Activated CD4-positive, alpha-beta T cell treated with anti-CD3 and anti-CD28 coated beads for 48 hours (primary cell): ENCODE measurements around the gene SORCS2.

Source experiments
- DNase-seq: peaks from one replicate; pipeline ENCODE4 v3.0.0-alpha.2; 2020

SORCS2 gene

DNA sequence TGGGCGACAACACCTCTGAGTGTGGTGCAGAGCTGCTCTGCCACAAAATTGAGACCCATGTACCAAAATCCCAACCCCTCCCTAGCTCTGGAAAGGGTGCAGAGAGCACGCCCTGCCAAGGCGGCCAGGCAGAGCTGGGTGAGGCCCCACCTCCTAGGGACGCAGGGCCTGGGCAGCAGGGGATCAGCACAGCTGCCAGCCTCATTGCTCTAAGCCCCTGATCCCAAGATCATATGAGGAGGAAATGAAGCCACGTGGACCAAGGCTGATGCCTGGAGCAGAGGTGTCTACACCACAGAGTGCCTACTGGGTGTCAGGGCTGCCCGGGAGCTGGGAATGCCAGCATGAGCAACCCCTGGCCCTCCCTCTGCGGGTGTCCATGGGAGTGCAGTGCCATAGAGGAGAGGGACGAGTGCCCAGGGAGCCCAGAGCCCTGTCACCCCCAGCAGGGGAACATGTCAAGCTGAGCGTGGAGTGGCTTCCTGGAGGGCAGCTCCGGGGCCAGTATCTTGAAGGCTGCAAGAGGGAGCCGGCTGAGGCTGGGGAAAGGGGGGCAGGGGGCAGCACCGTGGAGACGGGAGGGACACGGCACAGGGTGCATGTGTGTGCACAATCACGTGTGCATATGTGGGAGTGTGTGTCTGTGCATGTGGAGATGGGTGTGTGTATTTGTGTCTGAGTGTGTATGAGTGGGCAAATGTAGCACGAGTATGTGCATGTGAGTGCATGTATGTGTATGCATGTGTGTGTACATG, 306.3 kb downstream of the SORCS2 start:
- no peak for DNase-seq

DNA sequence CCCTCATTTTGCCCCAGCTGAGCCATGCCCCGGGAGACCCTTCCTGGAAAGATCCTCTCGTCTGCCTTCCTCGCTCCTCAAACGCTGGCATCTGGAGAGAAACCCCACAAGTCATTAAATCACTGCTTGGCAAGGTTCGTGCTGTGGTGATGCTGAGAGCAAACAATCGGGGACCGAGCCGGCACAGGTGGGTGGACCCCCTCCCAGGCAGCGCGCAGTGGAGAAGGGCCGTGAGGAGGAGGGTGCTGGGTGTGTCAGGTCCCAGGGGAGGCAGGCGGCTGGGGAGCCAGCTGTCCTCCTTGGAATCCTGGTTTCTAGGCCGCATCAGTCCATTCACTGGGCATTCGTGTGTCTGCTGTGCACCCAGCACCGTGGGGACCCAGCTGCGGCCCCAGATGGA, 307.3 kb downstream of the SORCS2 start:
- DNase-seq, result no peak

DNA sequence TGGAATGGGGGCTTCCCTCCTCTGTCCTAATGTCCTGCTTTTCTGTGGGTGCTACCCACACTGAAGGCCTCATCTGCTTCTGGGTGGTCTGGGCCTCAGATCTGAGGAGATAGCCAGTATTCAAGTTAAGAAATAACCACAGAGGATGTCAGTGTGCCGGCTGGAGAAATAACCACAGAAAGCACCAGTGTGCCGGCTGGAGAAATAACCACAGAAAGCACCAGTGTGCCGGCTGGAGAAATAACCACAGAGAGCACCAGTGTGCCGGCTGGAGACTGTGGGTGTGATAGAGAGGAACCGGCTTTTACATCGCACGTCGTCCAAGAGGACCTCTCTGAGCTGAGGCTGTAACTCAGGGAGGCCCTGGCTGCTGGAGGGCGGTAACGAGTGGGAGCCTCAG, 308.1 kb downstream of the SORCS2 start:
- DNase-seq, result no peak

DNA sequence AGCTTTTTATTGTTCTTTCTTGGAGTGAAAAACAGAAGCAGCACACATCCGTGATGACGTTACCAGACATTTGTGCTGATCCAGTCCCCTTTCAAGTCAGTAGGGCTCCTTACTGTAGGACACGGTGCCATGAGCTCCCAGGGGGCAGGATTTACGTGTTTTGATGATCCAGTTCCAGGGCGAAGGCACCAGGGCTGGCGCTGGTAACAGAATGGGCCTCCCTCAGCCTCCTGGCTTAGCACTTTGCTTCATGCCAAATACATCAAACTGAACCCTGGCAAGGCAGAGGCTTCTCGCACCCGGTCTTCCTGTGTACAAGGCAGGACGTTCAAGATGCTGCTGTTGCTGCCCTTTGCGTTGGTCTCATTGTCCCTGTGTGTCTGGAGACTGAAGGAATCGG, 309.0 kb downstream of the SORCS2 start:
- no peak for DNase-seq

DNA sequence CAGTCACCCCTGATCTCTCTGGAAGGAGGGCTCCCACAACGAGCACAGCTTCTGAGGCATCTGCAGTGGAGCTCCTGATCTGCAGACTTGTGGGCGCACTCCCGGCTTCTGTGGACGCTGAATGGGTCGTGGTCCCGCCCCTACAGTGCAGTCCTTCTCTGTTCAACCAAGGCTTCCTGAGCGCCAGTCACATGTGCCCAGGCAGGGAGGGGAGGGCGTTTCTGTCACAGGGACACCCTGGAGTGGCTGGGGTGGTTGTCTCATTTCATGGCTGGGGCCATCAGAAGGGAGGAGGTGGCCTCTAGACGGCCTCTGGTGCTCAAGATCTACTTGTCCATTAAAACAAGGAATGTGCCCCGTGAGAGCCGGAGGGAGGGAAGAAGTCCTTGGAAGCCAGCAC, 309.5 kb downstream of the SORCS2 start:
- DNase-seq, result no peak

DNA sequence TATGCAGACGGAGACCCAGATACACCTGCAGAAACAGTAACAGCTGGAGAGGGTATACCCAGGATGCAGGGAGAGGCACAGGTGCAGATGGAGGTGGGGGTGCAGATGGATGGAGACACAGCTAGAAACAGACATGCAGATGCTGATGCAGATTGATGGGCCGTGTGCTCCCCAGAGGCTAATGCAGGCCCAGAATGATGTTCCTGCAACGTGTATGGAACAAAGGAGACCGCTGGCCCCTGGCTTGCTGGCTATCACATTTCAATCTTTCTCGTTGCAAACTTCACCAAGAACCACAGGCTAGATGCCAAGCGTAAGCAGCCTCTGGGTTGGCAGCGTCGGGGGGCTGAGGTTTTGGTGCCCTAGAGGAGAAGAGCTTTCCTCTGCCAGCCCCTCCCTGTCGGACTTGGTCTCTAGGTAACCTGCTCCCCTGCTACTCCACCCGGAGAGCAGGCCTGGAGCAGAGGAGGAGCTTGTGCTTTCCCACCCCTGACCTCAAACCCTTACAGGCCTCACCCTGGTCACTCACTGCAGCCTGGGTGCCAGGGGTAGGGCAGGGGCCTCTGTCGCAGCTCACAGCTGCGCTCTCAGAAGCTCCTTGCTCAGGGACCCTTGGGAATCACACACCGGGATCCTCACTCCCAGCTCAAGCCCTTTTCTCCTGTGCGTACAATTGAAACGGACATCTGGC, 311.4 kb downstream of the SORCS2 start:
- no peak for DNase-seq

DNA sequence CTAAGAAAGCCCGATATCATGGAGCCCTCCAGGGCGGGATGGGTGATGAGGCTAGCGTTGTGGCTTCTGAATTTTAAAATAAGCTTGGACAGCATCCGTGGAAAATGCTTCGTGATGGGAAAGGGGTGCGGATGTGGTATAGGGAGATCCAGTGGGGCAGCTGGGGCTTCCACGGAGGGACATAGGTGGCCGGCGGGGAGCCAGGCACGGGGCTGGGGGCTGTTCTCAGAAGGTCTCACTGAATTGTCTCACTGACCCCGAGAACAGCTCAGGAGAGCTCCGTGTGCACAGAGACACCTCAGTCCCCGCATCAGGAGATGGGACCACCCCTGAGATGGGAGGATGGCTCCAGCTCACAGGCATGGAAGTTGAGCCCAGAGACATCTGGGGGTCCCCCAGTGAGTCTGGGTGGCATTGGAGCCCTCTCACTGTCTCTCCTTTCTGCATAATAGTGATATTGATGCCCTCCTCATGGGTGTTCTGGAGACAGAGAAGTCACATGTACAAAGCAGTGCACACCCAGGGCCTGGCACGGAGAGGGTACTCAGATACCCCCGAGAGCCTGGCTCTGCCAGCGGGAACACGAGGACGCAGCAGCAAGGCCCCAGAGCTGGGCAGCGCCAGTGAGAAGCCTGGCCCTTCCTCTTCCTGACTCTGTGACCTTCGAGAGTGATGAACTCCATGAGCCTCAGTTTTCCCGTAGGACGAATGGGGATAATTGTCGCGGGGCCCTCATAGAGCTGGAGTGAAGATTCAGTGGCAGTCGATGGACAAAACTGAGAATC, 313.0 kb downstream of the SORCS2 start:
- no peak for DNase-seq

DNA sequence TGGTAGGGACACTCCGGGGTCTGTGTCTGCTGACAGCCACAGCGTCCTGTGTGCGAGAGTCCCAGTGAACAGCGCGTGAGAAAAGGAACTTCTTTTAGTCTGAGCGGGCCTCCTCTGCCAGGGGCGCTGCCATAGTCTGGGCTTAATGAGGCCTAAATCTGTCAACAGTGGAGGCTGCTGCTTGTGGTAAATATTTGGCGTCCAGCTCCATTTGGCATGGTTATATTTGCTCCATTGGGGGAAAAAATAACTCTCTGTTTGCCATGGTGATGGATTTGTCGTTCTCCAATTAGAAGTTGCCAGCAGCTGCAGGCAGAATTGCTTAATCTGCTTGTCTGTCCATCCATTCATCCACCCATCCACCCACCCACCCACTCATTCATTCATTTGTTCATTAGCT, 313.8 kb downstream of the SORCS2 start:
- DNase-seq, result no peak

DNA sequence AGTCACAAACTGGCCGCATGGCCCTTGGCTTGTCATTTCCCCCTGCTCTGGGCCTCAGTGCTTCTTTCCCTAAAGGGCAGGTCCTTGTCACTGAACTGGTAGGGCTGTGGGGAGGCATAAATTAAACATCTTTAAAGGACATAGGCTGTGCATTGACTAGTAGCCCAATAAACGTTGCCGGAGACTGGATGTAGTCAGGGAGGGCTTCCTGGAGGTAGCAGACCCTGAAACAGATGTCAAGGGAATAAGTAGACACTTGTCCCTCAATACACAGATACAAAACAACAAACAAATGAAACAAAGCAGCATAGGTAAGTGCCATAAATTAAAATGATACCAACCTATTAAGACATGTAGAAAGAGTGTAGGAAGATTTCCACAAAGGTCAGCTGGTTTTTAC, 314.2 kb downstream of the SORCS2 start:
- DNase-seq, result no peak

DNA sequence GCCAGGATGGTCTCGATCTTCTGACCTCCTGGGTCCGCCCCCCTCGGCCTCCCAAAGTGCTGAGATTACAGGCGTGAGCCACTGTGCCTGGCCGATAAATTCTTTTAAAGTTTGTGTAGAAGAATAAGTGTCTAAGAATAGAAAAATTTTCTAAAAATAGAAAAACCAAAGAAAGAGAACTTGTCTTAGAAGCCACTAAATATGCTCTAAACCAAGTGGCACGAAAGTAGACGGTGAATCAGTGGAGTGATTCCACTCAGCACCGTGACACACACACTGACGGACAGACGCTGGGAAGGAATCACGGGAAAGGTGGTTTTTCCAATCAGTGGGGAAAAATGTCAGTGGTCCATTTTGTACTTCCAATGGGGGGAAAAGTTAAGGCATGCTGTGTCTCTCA, 315.0 kb downstream of the SORCS2 start:
- no peak for DNase-seq

DNA sequence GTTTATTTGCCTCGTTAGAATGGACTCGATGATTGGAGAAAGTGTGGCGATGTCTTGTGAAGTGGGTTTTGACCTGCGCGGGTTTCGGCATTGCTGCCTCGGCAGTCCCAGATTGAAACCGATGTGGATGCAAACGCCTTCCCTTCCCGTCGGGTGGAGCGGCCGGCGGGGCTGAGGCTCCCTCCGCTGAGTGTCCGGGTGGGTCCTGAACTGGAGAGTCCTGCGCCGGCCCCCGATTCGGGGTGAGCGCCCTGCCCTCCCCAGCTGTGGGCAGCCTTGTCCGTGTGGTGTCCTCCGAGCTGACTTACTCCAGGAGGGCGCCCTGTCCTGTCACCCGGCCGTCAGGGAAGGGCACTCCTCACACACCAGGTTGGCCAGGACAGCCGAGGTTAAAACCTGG, 317.7 kb downstream of the SORCS2 start:
- DNase-seq, result no peak

DNA sequence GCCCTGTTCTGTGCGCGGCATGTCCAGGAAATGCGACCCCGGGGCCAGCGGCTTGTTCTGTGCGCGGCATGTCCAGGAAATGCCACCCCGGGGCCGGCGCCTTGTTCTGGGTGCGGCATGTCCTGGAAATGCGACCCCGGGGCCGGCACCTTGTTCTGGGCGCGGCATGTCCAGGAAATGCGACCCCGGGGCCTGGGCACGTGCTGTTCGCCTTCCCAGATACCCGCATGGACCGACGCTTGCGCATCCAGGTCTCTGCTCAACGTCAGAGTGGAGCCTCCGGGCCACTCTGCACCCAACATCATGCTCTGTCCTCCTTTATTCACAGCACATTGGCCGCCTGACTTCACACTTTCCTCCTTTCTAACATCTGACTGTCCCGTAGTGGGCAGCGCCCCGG, 318.2 kb downstream of the SORCS2 start:
- DNase-seq, result no peak

DNA sequence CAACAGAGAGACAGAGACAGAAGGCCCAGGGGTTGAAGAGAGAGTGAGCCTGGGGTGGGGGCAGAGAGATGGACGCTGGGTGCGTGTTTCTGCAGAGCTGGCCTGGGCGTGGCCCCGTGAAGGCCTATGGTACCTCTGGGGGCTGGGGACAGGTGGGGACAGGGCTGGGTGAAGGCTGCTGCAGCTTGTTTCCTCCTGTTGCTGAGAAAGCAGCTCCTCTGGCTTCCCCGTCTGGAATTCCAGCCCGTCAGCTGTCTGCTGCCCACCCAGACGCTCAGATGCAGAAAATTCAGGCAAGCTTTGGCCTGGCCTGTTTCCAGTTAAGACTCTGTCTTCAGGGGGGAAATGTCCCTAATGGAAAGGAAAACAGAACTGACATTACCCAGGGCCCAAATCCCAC, 319.2 kb downstream of the SORCS2 start:
- DNase-seq, result no peak

DNA sequence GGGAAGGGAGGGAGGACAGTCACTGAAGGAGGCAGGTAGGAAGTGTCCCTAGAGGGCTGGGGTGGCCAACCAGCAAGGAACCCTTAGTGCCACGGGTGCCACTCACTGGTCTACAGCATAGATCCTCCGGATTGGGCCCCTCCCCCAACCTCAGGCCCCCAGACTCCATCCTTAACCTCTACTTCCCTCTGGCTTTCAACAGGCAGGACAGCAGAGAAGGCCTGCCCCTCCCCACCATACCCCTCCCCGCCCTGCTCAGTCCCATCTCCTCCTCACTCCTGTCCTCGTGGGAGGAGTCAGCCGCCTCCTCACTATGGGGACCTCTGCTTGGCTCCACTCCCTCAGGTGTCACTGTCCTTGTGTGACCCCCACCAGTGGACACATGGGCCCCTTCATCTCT, 320.1 kb downstream of the SORCS2 start:
- DNase-seq, result no peak

DNA sequence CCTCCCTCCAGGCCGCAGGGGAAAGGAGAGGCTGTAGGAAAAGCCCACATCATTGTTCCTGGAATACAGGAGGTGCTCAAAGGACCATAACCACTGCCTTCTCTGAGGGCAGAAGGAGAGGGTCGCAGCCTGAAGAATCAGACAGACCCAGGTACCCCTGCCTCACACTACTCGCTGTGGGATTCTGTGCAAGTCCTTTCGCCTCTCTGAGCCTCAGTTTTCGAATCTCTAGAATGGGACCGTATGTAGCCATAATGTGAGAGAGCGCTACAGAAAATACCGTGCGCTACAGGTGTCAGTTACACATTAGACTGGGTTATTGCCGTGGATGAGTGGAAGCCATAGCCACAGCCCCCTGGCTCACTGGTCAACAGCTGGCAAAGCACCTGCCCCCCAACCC, 320.6 kb downstream of the SORCS2 start:
- DNase-seq, result no peak

DNA sequence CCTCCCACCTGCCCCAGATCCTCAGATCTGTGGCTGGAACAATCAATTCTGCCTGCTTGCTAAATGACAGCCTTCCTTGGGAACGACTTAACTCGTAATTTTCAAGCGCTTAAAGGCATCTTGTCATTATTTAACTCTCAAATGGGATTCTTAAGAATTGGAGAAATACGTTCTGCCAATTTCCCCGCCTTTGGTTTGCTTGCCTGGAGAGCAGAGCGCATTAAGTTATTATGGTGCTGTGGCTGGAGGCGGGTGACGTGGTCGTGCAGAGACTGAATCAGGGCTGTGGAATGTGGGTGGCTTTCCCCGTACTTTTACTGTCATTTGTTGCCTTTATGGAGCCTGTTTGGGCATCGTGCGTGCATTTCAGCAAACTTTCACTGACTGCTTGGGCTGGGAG, 321.3 kb downstream of the SORCS2 start:
- DNase-seq, result no peak

DNA sequence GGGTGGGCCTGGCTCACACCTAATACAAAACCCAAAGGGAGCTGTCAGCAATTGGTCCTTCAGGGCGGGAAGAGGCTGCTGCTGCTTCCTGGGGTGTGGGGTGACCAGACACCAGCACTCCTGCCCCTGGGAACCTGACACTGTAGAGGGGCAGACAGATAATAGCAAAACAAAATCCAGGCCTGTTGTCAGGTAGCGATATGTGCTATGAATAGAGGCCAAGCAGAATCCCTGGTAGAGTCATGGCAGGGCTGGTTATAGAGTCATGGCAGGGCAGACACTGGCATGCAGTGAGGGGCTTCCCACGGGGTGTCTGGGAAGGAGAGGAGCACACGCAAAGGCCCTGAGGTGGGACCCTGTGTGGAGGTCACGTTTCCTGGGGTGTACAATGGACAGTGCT, 321.9 kb downstream of the SORCS2 start:
- no peak for DNase-seq

DNA sequence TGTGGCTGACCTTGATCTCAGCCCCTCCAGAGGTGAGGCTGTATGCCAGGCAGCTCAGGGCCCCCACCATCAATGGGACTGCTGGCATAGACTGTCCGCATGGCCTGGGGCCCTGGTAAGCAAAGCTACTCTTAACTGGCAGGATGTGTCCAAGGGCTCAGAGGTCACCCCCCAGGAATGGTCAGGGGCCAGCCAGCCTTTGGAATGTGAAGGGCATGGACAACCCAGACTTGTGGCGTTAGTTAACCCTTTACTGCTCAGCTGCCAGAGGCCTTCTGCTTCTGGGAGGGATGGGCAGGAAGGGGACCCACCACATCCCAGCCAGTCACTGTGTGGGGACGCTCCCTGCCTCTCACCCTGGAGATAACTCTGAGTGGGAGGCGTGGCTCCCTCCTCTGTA, 322.5 kb downstream of the SORCS2 start:
- no peak for DNase-seq

DNA sequence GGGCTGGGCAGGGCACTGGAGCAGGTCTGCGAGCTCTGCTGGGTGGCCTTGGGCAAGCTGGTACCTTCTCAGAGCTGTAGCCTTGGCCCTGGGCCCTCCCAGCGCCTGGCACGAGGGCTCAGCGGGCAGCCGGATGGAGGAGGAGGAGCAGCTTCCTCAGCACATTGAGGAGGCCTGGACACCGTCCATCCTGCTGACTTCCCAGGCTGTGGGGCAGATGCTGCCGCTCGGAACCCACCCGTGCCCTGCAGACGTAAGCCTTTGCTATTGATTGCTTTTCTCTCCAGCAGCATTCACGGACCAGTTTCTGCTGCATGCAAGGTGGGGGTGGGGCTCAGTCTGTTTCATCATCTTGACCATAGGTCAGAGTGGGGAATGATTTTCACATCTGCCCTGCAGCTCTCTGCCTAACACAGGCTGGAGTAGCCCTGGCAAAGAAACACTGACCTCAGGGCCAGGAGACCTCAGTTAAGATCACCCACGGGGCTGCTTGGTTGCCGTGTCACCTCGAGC, 323.1 kb downstream of the SORCS2 start:
- DNase-seq, result no peak

DNA sequence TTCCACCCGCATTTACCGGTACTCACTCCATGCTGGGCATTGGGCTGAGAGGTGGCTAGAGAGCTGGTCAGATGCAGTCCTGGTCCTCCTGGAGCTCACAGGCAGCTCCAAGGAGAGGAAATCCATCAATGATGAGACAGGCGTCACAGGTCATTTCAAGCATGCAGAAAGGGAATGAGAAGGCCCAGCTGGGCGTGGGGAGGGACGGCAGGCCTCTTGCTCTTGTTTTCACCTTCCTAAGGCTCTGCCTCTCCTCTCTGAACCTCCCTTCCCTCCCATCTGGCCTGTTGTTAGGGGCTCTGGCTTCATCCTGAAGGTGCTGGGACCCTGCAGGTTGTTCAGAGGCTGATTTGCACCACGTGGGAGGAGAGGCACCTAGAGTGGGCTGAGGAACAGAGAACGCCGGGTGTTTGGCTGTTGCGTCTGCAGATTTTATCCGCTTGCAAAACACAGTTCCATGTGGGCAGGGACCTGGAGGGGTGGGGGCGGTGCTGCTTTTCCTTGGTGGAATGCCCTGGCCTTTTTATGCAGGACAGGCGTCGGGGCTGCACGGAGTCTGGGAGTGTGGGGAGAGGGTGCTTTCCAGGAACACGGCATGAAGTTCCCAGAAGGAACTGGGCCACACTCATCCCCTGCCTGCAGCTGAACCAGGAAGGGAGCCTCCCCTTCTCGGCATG, 323.9 kb downstream of the SORCS2 start:
- no peak for DNase-seq

DNA sequence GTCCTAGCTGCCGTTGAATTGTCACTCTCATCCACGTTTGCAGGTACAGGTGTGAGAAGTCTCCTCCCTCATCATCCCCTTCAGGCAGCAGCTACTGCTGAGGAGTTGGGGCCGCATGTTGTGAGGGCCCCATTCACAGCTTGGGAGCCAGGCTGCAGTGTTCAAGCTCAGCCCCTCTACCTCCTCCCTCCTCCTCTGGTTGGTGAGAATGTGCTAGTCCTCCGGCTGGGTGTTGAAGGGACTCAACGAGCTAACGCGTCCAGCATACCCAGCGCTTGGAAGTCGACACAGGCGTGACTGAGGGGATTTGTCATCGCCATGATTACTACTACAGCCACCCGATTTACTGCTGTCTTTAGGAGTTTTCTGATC, 324.4 kb downstream of the SORCS2 start:
- no peak for DNase-seq

DNA sequence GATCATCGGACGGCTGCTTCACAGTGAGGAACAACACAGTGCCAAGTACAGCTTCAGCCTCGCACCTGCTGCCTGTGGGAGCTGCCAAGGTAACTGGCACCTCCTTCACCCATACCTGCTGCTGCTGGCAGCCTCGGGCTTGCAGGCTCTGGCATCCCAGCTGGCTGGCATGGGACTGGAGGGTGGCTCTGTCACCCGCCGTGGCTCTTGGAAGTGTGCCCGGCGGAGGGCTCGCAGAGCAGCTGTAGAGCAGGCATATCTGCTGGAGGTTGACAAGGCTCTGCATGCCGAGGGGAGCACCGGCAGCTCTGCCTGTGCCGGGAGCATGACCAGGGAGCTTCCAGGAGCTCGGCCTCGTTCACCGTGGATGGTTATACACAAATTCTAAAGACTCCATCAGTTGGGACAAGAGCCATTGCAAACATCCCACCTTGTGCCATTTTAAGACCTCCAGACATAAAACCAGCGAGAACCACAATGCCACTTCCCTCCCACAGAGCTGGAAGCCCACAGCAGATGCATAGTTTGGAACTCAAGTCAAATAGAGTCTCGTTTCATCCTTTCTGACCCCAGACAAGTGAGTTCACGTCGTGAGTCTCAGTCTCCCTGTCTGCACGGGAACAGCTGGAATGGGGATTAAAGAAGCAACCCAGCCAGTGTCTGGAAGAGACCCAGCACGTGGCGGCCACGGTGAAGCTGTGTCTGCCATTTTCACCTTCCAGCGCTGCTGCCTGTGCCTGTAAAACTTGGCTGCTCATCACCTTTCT, 326.7 kb downstream of the SORCS2 start:
- DNase-seq, result no peak
